Fibroblast of upper back skin (primary cell): Measurements from ENCODE around the gene AFF3.
"Not testable (repeated sequence)": the region's sequence is repeated elsewhere in the genome, so short reads cannot be mapped to it uniquely, and the experiment has no call there.

Experiments
- DNase-seq: peaks from one replicate; pipeline ENCODE4 v3.0.0-alpha.2; 2013

The AFF3 gene

GRCh38 chr2:99504844-99505584 is 637.4 kb downstream of the AFF3 start:
- no peak for DNase-seq

- not testable (repeated sequence) for DNase-seq
Observed at GRCh38 chr2:99503662-99504416, 638.6 kb downstream of the AFF3 start.

- no peak for DNase-seq
Observed at GRCh38 chr2:99496021-99496420, 646.4 kb downstream of the AFF3 start.
